Neural cell (in vitro differentiated cells): ENCODE data around the gene IFNL3. TPM values are rescaled to one million over a fixed set of nuclear protein-coding genes. Genes with fewer than 3 reads are reported as not detected.

Experiments used
- H2AFZ ChIP-seq: fragments of 200-600, 300-800 bp; sonication (generic), shearing (Covaris generic); 2 replicates; pipeline ENCODE4 v1.6.0; 2014; ENCODE audit warnings: low read depth, mild to moderate bottlenecking, antibody characterized with exemption, low read length, moderate library complexity
- H3F3A ChIP-seq: fragments of 200-600 bp; shearing (Covaris generic); 2 replicates; pipeline ENCODE4 v1.6.1; 2016; ENCODE audit warnings: mild to moderate bottlenecking, moderate library complexity, mixed read lengths, antibody characterized with exemption, low read length; ENCODE audit not compliant: insufficient read depth, poor library complexity, severe bottlenecking
- H3K27ac ChIP-seq: fragments of 200-600, 300-800 bp; sonication (generic), shearing (Covaris generic); 2 replicates; pipeline ENCODE4 v1.5.1; 2014; ENCODE audit warnings: mild to moderate bottlenecking, low read length, moderate library complexity
- H3K27me3 ChIP-seq: fragments of 300-800, 200-600 bp; sonication (generic), shearing (Covaris generic); 2 replicates; pipeline ENCODE4 v1.6.0; 2014; ENCODE audit warnings: mild to moderate bottlenecking, low read depth, low read length, moderate library complexity; ENCODE audit not compliant: insufficient read depth
- H3K36me3 ChIP-seq: fragments of 300-800, 200-600 bp; sonication (generic), shearing (Covaris generic); 2 replicates; pipeline ENCODE4 v1.5.1; 2014; ENCODE audit warnings: mild to moderate bottlenecking, antibody characterized with exemption, low read length, moderate library complexity; ENCODE audit not compliant: insufficient read depth
- H3K4me2 ChIP-seq: fragments of 300-800, 200-600 bp; sonication (generic), shearing (Covaris generic); 2 replicates; pipeline ENCODE4 v1.6.0; 2014; ENCODE audit warnings: mild to moderate bottlenecking, low read length
- H3K4me3 ChIP-seq: fragments of 300-800, 200-600 bp; sonication (generic), shearing (Covaris generic); 2 replicates; pipeline ENCODE4 v1.5.1; 2014; ENCODE audit warnings: mild to moderate bottlenecking, low read length, moderate library complexity
- H3K79me2 ChIP-seq: fragments of 200-600 bp; shearing (Covaris generic); replicated peaks from 2 replicates; pipeline ENCODE4 v1.6.0; 2014; ENCODE audit warnings: mild to moderate bottlenecking, low read length, moderate library complexity; ENCODE audit not compliant: insufficient read depth
- H3K9ac ChIP-seq: fragments of 300-800, 200-600 bp; sonication (generic), shearing (Covaris generic); 2 replicates; pipeline ENCODE4 v1.6.1; 2016; ENCODE audit warnings: mild to moderate bottlenecking, low read length, mixed read lengths
- H3K9me2 ChIP-seq: fragments of 200-600 bp; shearing (Covaris generic); 2 replicates; pipeline ENCODE4 v1.6.1; 2016; ENCODE audit warnings: mild to moderate bottlenecking, low read length, mixed read lengths; ENCODE audit not compliant: insufficient read depth
- H3K9me3 ChIP-seq: fragments of 200-600, 300-800 bp; sonication (generic), shearing (Covaris generic); 2 replicates; pipeline ENCODE4 v1.6.1; 2016; ENCODE audit warnings: mild to moderate bottlenecking, mixed run types, low read length, moderate library complexity, mixed read lengths
- H4K20me1 ChIP-seq: fragments of 200-600 bp; shearing (Covaris generic); 2 replicates; pipeline ENCODE4 v1.6.1; 2016; ENCODE audit warnings: mild to moderate bottlenecking, mixed run types; ENCODE audit not compliant: insufficient read depth
- EP300 ChIP-seq: fragments of 450-650 bp; conservative IDR thresholded peaks from 2 replicates; pipeline ENCODE4 v1.6.1; 2014; ENCODE audit warnings: antibody characterized with exemption, mild to moderate bottlenecking, moderate library complexity; ENCODE audit not compliant: poor library complexity, severe bottlenecking
- EZH2 ChIP-seq: fragments of 200-600, 300-800 bp; shearing (Covaris generic), sonication (generic); IDR thresholded peaks from 2 replicates; pipeline ENCODE4 v1.6.1; 2014; ENCODE audit warnings: antibody characterized with exemption, low read length, borderline replicate concordance, mild to moderate bottlenecking; ENCODE audit not compliant: insufficient read depth, poor library complexity, severe bottlenecking
- MXI1 ChIP-seq: fragments of 450-650 bp; conservative IDR thresholded peaks from 2 replicates; pipeline ENCODE4 v1.6.1; 2014; ENCODE audit warnings: antibody characterized with exemption, mild to moderate bottlenecking; ENCODE audit not compliant: poor library complexity, severe bottlenecking
- POLR2AphosphoS5 ChIP-seq: IDR thresholded peaks from 2 replicates; pipeline ENCODE4 v1.6.1; 2012
- RAD21 ChIP-seq: fragments of 450-650 bp; conservative IDR thresholded peaks from 2 replicates; pipeline ENCODE4 v1.6.1; 2014; ENCODE audit warnings: antibody characterized with exemption, mild to moderate bottlenecking, moderate library complexity
- SMC3 ChIP-seq: fragments of 450-650 bp; conservative IDR thresholded peaks from 2 replicates; pipeline ENCODE4 v1.6.1; 2014; ENCODE audit warnings: antibody characterized with exemption, mild to moderate bottlenecking, moderate library complexity; ENCODE audit not compliant: poor library complexity
- TAF1 ChIP-seq: IDR thresholded peaks from 2 replicates; pipeline ENCODE4 v1.6.1; 2012; ENCODE audit warnings: low read depth
- polyA plus RNA-seq: library from polyadenylated mRNA; depleted of rRNA; stranded (reverse); fragments of >200 nt; gene quantifications from 2 replicates; pipeline ENCODE4 v1.2.3, GENCODE V29; 2014
- TF ChIP-seq, protein P1 (sequence below): IDR thresholded peaks from 2 replicates; pipeline ENCODE4 v1.6.1; 2012; ENCODE audit warnings: borderline replicate concordance
- TF ChIP-seq, protein P2 (sequence below): fragments of 450-650 bp; IDR thresholded peaks from 2 replicates; pipeline ENCODE4 v1.5.1; 2014; ENCODE audit warnings: antibody characterized with exemption, mild to moderate bottlenecking, moderate library complexity; ENCODE audit not compliant: poor library complexity, severe bottlenecking

Gene IFNL3
- polyA plus RNA-seq, 1 donor from 2014 or later: not detected

DNA sequence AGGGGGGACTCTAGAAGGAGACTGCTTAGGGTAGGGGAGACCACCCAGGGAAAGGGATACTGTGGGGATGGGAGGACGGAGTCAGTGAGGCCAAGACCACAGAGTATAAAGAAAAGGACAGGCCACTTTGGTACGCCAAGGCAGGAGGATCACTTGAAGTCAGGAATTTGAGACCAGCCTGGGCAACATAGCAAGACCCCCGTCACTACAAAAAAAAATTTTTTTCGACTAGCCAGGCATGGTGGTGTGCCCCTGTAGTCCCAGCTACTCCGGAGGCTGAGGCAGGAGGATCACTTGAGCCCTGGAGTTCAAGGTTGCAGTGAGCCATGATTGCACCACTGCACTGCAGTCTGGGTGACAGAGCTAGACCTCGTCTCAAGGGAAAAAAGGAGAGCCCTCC is 6.6 kb downstream of the IFNL3 start:
- Histone ChIP-seq H3K79me2 (no peaks in the 10 kb centered on the region), H3K4me3 (no peak overlapping the region), H3K27ac (no peak overlapping the region), H4K20me1 (no peaks in the 10 kb centered on the region), H3F3A (no peaks in the 10 kb centered on the region), H3K9me3 (no peaks in the 10 kb centered on the region), H2AFZ (no peak overlapping the region), H3K9me2 (no peaks in the 10 kb centered on the region), H3K9ac (no peak overlapping the region), H3K4me2 (no peak overlapping the region), H3K36me3 (no peaks in the 10 kb centered on the region), H3K27me3 (no peaks in the 10 kb centered on the region)
- TF ChIP-seq SMC3 (no peak), POLR2AphosphoS5 (no peak), MXI1 (no peak), EZH2 (no peak), EP300 (no peak), RAD21 (no peak), TAF1 (no peak)
- TF ChIP-seq, protein P1, sequence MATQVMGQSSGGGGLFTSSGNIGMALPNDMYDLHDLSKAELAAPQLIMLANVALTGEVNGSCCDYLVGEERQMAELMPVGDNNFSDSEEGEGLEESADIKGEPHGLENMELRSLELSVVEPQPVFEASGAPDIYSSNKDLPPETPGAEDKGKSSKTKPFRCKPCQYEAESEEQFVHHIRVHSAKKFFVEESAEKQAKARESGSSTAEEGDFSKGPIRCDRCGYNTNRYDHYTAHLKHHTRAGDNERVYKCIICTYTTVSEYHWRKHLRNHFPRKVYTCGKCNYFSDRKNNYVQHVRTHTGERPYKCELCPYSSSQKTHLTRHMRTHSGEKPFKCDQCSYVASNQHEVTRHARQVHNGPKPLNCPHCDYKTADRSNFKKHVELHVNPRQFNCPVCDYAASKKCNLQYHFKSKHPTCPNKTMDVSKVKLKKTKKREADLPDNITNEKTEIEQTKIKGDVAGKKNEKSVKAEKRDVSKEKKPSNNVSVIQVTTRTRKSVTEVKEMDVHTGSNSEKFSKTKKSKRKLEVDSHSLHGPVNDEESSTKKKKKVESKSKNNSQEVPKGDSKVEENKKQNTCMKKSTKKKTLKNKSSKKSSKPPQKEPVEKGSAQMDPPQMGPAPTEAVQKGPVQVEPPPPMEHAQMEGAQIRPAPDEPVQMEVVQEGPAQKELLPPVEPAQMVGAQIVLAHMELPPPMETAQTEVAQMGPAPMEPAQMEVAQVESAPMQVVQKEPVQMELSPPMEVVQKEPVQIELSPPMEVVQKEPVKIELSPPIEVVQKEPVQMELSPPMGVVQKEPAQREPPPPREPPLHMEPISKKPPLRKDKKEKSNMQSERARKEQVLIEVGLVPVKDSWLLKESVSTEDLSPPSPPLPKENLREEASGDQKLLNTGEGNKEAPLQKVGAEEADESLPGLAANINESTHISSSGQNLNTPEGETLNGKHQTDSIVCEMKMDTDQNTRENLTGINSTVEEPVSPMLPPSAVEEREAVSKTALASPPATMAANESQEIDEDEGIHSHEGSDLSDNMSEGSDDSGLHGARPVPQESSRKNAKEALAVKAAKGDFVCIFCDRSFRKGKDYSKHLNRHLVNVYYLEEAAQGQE: no peak
- TF ChIP-seq, protein P2, sequence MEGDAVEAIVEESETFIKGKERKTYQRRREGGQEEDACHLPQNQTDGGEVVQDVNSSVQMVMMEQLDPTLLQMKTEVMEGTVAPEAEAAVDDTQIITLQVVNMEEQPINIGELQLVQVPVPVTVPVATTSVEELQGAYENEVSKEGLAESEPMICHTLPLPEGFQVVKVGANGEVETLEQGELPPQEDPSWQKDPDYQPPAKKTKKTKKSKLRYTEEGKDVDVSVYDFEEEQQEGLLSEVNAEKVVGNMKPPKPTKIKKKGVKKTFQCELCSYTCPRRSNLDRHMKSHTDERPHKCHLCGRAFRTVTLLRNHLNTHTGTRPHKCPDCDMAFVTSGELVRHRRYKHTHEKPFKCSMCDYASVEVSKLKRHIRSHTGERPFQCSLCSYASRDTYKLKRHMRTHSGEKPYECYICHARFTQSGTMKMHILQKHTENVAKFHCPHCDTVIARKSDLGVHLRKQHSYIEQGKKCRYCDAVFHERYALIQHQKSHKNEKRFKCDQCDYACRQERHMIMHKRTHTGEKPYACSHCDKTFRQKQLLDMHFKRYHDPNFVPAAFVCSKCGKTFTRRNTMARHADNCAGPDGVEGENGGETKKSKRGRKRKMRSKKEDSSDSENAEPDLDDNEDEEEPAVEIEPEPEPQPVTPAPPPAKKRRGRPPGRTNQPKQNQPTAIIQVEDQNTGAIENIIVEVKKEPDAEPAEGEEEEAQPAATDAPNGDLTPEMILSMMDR: no peak

DNA sequence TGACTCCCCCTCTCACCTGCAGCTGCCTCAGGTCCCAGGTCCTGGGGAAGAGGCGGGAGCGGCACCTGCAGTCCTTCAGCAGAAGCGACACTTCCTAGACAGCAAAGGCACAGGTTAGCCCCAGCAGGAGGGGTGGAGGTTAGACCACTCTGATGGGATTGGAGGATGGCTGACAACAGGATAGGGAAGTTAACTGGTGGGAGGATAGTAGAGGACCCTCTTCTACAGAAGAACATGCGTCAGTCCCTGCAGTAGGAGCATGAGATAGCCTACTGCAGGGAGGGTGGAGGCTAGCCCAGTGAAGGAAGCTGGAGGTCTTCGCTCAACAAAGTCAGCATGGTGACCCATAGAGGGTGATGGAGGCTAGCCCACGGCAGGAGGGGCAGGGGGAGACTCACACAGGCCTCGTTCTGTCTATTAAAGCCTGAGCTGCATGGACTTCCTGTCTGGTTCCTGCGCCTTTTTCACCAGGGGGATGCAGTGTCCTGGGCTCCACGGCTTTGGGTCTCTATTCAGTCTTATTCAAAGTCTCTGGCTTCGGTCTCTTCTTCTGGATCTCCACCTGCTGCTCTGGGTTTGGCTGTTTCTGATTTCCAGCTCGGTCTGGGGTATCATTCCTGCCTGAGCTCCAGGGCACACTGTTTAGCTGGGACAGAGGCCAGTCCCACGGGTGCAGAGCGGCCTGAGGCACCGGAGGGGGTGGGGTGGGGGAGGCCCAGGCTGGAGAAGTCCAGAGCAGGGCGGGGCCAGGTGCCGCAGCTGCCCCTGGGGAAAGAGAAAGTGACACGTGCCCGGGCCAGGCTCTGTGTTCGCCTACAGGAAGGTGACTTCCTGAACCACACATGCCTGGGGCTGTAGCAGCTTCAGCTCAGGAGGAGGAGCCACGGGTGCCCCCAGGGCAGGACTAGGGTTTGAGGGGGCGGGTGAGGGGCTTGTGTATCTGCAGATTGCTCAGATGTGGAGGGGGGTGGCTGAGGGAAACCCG is 7.3 kb downstream of the IFNL3 start:
- no peaks in the 10 kb centered on the region for H4K20me1 ChIP-seq
- no peaks in the 10 kb centered on the region for H3K79me2 ChIP-seq
- no peaks in the 10 kb centered on the region for H3K9me3 ChIP-seq
- H3F3A ChIP-seq: no peaks in the 10 kb centered on the region
- no peak overlapping the region for H3K27ac ChIP-seq
- H2AFZ ChIP-seq: no peak overlapping the region
- H3K9me2 ChIP-seq: no peaks in the 10 kb centered on the region
- H3K27me3 ChIP-seq: no peaks in the 10 kb centered on the region
- TF ChIP-seq SMC3 (no peak), EZH2 (no peak), RAD21 (no peak), TAF1 (no peak), POLR2AphosphoS5 (no peak), EP300 (no peak), MXI1 (no peak)
- TF ChIP-seq, protein P2: no peak
- TF ChIP-seq, protein P1: no peak
- H3K4me2 ChIP-seq: no peak overlapping the region
- H3K36me3 ChIP-seq: no peaks in the 10 kb centered on the region
- H3K4me3 ChIP-seq: no peak overlapping the region
- H3K9ac ChIP-seq: no peak overlapping the region
